Neuronal stem cell (in vitro differentiated cells): ENCODE measurements around the gene NDNF.

Experiments used
- DNase-seq: peaks from one replicate; pipeline ENCODE4 v3.0.0-alpha.2; 2013; ENCODE audit warnings: low spot score
- H2AFZ ChIP-seq: one replicate; pipeline ENCODE4 v1.6.1; 2013; ENCODE audit warnings: mild to moderate bottlenecking, low read length, inconsistent platforms
- H2AK5ac ChIP-seq: 2 replicates; pipeline ENCODE4 v1.6.1; 2013; ENCODE audit warnings: low read depth, mild to moderate bottlenecking, inconsistent platforms, low read length, moderate library complexity, mixed read lengths
- H2BK120ac ChIP-seq: 2 replicates; pipeline ENCODE4 v1.6.1; 2013; ENCODE audit warnings: low read depth, mild to moderate bottlenecking, inconsistent platforms, low read length, moderate library complexity, mixed read lengths
- H2BK12ac ChIP-seq: one replicate; pipeline ENCODE4 v1.6.1; 2013; ENCODE audit warnings: low read length, inconsistent platforms
- H2BK15ac ChIP-seq: 2 replicates; pipeline ENCODE4 v1.6.1; 2013; ENCODE audit warnings: mild to moderate bottlenecking, low read length, inconsistent platforms, mixed read lengths
- H2BK5ac ChIP-seq: one replicate; pipeline ENCODE4 v1.6.1; 2013; ENCODE audit warnings: inconsistent platforms, mild to moderate bottlenecking, low read length, moderate library complexity
- H3K14ac ChIP-seq: one replicate; pipeline ENCODE4 v1.6.1; 2013; ENCODE audit warnings: low read length, inconsistent platforms
- H3K18ac ChIP-seq: 2 replicates; pipeline ENCODE4 v1.6.1; 2013; ENCODE audit warnings: low read length, inconsistent platforms
- H3K23ac ChIP-seq: 2 replicates; pipeline ENCODE4 v1.6.1; 2013; ENCODE audit warnings: low read depth, mild to moderate bottlenecking, mixed read lengths, low read length, inconsistent platforms; ENCODE audit not compliant: poor library complexity
- H3K27ac ChIP-seq: replicated peaks from 3 replicates; pipeline ENCODE4 v1.5.1; 2013; ENCODE audit warnings: low read length, inconsistent platforms
- H3K27me3 ChIP-seq, 3 experiments: 2 replicates each; pipeline ENCODE4 v1.6.1; 2013; ENCODE audit warnings: low read length in 3 of 3, mild to moderate bottlenecking in 2 of 3, inconsistent platforms in 1 of 3, low read depth in 1 of 3, mixed read lengths in 1 of 3, moderate library complexity in 1 of 3; ENCODE audit not compliant: control insufficient read depth in 3 of 3, insufficient read depth in 3 of 3
- H3K36me3 ChIP-seq, 2 donors: replicated peaks in 1 of 2; 2 replicates each; pipeline ENCODE4 v1.6.1; 2013; ENCODE audit warnings: low read length in 2 of 2; ENCODE audit not compliant: control insufficient read depth in 2 of 2, insufficient read depth in 2 of 2
- H3K4ac ChIP-seq: 2 replicates; pipeline ENCODE4 v1.6.1; 2013; ENCODE audit warnings: inconsistent platforms, mild to moderate bottlenecking, low read length, moderate library complexity
- H3K4me1 ChIP-seq, 2 donors: 1 replicate in 1 of 2; 2 replicates in 1 of 2; pipeline ENCODE4 v1.6.1; 2013; ENCODE audit warnings: low read length in 2 of 2, low read depth in 1 of 2; ENCODE audit not compliant: control insufficient read depth in 2 of 2, insufficient read depth in 1 of 2
- H3K4me2 ChIP-seq: one replicate; pipeline ENCODE4 v1.6.1; 2013; ENCODE audit warnings: mild to moderate bottlenecking, low read length, inconsistent platforms; ENCODE audit not compliant: insufficient read depth, poor library complexity, severe bottlenecking
- H3K4me3 ChIP-seq, 2 donors: 2 replicates each; pipeline ENCODE4 v1.5.1; 2013; ENCODE audit warnings: low read length in 2 of 2, mild to moderate bottlenecking in 2 of 2, inconsistent platforms in 1 of 2, moderate library complexity in 1 of 2
- H3K79me1 ChIP-seq: one replicate; pipeline ENCODE4 v1.6.1; 2013; ENCODE audit warnings: low read depth, mild to moderate bottlenecking, inconsistent platforms, low read length, moderate library complexity
- H3K9ac ChIP-seq: one replicate; pipeline ENCODE4 v1.6.1; 2013; ENCODE audit warnings: mild to moderate bottlenecking, low read depth, low read length, inconsistent platforms; ENCODE audit not compliant: poor library complexity
- H3K9me3 ChIP-seq, 2 donors: replicated peaks in 1 of 2; 2 replicates each; pipeline versions ENCODE3 to v1.6.1; 2013; ENCODE audit warnings: low read length in 2 of 2, mild to moderate bottlenecking in 2 of 2, inconsistent platforms in 1 of 2, low read depth in 1 of 2, mixed read lengths in 1 of 2, moderate library complexity in 1 of 2; ENCODE audit not compliant: control insufficient read depth in 2 of 2, insufficient read depth in 1 of 2
- H4K8ac ChIP-seq: one replicate; pipeline ENCODE4 v1.6.1; 2013; ENCODE audit warnings: low read depth, mild to moderate bottlenecking, inconsistent platforms, low read length, moderate library complexity
- H4K91ac ChIP-seq: one replicate; pipeline ENCODE4 v1.6.1; 2013; ENCODE audit warnings: low read length, low read depth, mild to moderate bottlenecking, inconsistent platforms; ENCODE audit not compliant: poor library complexity
- WGBS, 2 donors: extraction: QIAGEN DNeasy Blood & Tissue Kit; methylation state at CpG; one replicate each; pipeline ENCODE4 v1.1.7; 2013; ENCODE audit warnings: missing lambda C conversion rate in 2 of 2, mixed read lengths in 1 of 2; ENCODE audit not compliant: insufficient read length in 2 of 2, insufficient replicate concordance in 1 of 2; ENCODE audit errors: extremely low coverage in 2 of 2; 5-methylcytosine and 5-hydroxymethylcytosine counted together

The NDNF gene

DNA sequence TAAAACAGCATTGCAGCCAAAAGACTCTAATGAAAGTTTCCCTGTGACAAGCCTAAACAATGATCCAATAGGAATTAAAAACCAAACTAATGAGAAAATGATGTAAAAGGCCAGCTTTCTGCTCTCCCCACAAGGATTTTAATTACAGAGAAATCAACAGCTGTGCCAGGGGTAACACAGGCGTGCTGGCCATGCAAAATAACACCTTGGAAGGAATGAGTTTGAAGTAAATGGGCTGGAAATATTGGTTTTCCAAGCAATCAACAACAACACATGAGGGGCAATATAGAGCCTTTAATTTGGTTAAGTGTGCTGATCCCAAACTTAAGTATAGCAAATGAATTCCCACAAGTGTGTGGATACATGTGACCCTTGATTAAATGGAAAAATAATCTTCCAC, 56.9 kb downstream of the NDNF start:
- Histone ChIP-seq H3K4me2 (no peak overlapping the region), H4K91ac (no peak overlapping the region), H2BK15ac (no peak overlapping the region), H3K14ac (no peak overlapping the region), H3K23ac (no peak overlapping the region), H3K4me1 (no peaks in the 10 kb centered on the region), H2AK5ac (no peak overlapping the region), H3K9me3 (no peaks in the 10 kb centered on the region), H3K4me3 (no peak overlapping the region), H3K27ac (no peak overlapping the region), H2BK120ac (no peak overlapping the region), H4K8ac (no peak overlapping the region), H3K36me3 (no peaks in the 10 kb centered on the region), H2BK12ac (no peak overlapping the region), H3K27me3 (no peaks in the 10 kb centered on the region), H3K18ac (no peak overlapping the region), H2BK5ac (no peak overlapping the region), H3K4ac (no peak overlapping the region), H3K79me1 (no peaks in the 10 kb centered on the region), H2AFZ (no peak overlapping the region), H3K9ac (no peak overlapping the region)
- no peak for DNase-seq
- WGBS, 2 donors: no CpG with 5 or more reads among the region's 1 CpG

GRCh38 chr4:121014544-121014943, 57.8 kb downstream of the NDNF start:
- no peak overlapping the region for H3K27ac ChIP-seq
- no peak overlapping the region for H3K4ac ChIP-seq
- no peak overlapping the region for H2BK5ac ChIP-seq
- no peak for DNase-seq
- no peak overlapping the region for H2BK12ac ChIP-seq
- H4K91ac ChIP-seq: no peak overlapping the region
- H3K9ac ChIP-seq: no peak overlapping the region
- H3K18ac ChIP-seq: no peak overlapping the region
- WGBS, 2 donors: no CpG with 5 or more reads among the region's 1 CpG
- no peak overlapping the region for H3K4me3 ChIP-seq
- no peak overlapping the region for H3K23ac ChIP-seq
- no peak overlapping the region for H2BK15ac ChIP-seq
- H3K4me1 ChIP-seq: no peaks in the 10 kb centered on the region
- H2AFZ ChIP-seq: no peak overlapping the region
- no peak overlapping the region for H2AK5ac ChIP-seq
- no peak overlapping the region for H2BK120ac ChIP-seq
- no peaks in the 10 kb centered on the region for H3K79me1 ChIP-seq
- H3K4me2 ChIP-seq: no peak overlapping the region
- no peaks in the 10 kb centered on the region for H3K36me3 ChIP-seq
- no peaks in the 10 kb centered on the region for H3K9me3 ChIP-seq
- H3K14ac ChIP-seq: no peak overlapping the region
- no peaks in the 10 kb centered on the region for H3K27me3 ChIP-seq
- H4K8ac ChIP-seq: no peak overlapping the region

DNA sequence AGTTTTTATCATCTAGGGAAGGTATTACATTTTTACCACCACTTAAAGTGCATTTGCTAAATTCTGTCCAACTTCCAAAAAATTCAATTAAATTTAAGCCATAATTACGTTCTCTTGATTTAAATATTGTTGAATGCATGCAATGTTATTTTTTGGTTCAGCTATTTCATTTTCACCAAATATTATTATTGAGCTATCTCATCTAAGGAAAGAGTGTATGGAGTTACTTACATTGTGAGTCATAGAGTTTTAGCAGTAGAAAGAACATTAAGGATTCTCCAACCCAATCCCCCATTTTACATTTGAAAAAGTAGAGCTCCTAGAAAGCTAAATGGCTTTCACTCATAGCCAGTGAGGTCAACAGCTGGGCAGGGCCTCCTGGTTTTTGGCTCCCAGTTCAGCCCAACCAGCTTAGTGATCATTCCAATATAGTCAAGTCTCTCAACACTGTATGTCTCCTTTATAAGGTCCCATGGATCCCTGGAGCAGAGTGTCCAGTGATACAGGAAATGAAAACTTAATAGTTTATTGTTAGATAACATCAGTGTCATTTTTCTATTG, 60.5 kb downstream of the NDNF start:
- H2BK120ac ChIP-seq: no peak overlapping the region
- no peak overlapping the region for H2BK5ac ChIP-seq
- H4K8ac ChIP-seq: no peak overlapping the region
- H2BK12ac ChIP-seq: no peak overlapping the region
- H3K27ac ChIP-seq: no peak overlapping the region
- H3K4me2 ChIP-seq: no peak overlapping the region
- no peaks in the 10 kb centered on the region for H3K36me3 ChIP-seq
- H3K9ac ChIP-seq: no peak overlapping the region
- H3K4me1 ChIP-seq: no peaks in the 10 kb centered on the region
- H4K91ac ChIP-seq: no peak overlapping the region
- H3K18ac ChIP-seq: no peak overlapping the region
- H3K79me1 ChIP-seq: no peaks in the 10 kb centered on the region
- no peak overlapping the region for H3K14ac ChIP-seq
- H2BK15ac ChIP-seq: no peak overlapping the region
- no peak for DNase-seq
- H3K23ac ChIP-seq: no peak overlapping the region
- H3K4me3 ChIP-seq: no peak overlapping the region
- H3K9me3 ChIP-seq: no peaks in the 10 kb centered on the region
- no peaks in the 10 kb centered on the region for H3K27me3 ChIP-seq
- H2AFZ ChIP-seq: no peak overlapping the region
- WGBS, 2 donors: no CpG with 5 or more reads among the region's 1 CpG
- H3K4ac ChIP-seq: no peak overlapping the region
- no peak overlapping the region for H2AK5ac ChIP-seq

DNA sequence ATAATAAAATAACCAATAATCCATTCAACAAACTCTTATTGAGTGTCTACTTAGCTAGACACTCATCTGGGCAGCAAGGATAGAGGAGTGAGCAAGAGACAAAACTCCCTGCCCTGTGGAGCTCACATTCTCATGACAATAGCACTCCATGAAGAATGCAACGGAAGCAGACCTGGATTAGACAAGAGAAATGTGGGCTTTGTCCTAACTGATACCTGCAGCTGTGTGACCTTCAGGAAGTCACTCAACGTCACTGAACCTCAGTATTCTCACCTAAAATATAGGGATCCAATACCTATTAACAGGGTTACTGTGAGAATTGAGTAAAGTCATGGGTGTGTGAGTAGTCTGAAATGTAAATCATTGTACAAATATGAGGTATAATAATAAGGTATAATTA, 61.2 kb downstream of the NDNF start:
- no peak overlapping the region for H3K23ac ChIP-seq
- H3K79me1 ChIP-seq: no peaks in the 10 kb centered on the region
- DNase-seq: no peak
- H3K9me3 ChIP-seq: no peaks in the 10 kb centered on the region
- no peaks in the 10 kb centered on the region for H3K36me3 ChIP-seq
- no peak overlapping the region for H2BK15ac ChIP-seq
- no peak overlapping the region for H3K27ac ChIP-seq
- no peak overlapping the region for H4K91ac ChIP-seq
- no peak overlapping the region for H3K9ac ChIP-seq
- H3K27me3 ChIP-seq: no peaks in the 10 kb centered on the region
- H3K4me1 ChIP-seq: no peaks in the 10 kb centered on the region
- H2BK120ac ChIP-seq: no peak overlapping the region
- H2AFZ ChIP-seq: no peak overlapping the region
- H4K8ac ChIP-seq: no peak overlapping the region
- no peak overlapping the region for H2BK5ac ChIP-seq
- no peak overlapping the region for H3K18ac ChIP-seq
- WGBS, 2 donors: no CpG with 5 or more reads among the region's 2 CpGs
- H3K4me2 ChIP-seq: no peak overlapping the region
- H3K4me3 ChIP-seq: no peak overlapping the region
- no peak overlapping the region for H3K14ac ChIP-seq
- H3K4ac ChIP-seq: no peak overlapping the region
- no peak overlapping the region for H2BK12ac ChIP-seq
- no peak overlapping the region for H2AK5ac ChIP-seq
